Peyer's patch (tissue), 4 donors: ENCODE measurements around the gene ZNF76.

ENCODE experiments used
- POLR2A ChIP-seq, 2 donors: fragments of 450-650 bp; IDR thresholded peaks; one replicate each; pipeline ENCODE4 v1.5.1; 2017; ENCODE audit warnings: antibody characterized with exemption in 2 of 2, mild to moderate bottlenecking in 2 of 2, moderate library complexity in 2 of 2
- TF ChIP-seq, protein P1 (sequence below), 6 experiments: fragments of 450-650 bp in 4 of 6; fragments of 200-600 bp in 2 of 6; sonication (generic) in 1 of 6; IDR thresholded peaks; one replicate each; pipeline ENCODE4 v1.5.1; 2017 to 2019; ENCODE audit warnings: antibody characterized with exemption in 6 of 6, mild to moderate bottlenecking in 3 of 6, moderate library complexity in 1 of 6

DNA sequence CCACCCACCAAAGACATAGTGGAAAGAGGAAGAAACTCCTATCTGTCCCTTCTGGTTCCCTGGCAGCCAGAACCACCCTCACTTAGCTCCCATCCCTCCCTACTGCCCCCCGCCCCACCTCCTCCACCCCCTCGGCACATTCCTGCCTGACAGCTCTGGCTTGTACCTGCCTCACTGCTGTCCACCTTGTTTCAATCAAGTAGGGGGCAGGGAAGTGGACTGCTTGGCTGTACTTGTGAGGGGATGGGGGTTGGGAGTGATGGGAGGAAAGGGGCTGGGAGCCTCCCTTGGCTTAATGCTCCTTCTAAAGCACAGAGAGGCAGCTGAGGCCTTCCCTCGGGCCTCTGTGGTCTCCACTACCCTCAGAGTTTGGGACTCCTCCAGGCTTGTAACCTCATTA, 22.1 kb upstream of the ZNF76 start:
- TF ChIP-seq, protein P1, sequence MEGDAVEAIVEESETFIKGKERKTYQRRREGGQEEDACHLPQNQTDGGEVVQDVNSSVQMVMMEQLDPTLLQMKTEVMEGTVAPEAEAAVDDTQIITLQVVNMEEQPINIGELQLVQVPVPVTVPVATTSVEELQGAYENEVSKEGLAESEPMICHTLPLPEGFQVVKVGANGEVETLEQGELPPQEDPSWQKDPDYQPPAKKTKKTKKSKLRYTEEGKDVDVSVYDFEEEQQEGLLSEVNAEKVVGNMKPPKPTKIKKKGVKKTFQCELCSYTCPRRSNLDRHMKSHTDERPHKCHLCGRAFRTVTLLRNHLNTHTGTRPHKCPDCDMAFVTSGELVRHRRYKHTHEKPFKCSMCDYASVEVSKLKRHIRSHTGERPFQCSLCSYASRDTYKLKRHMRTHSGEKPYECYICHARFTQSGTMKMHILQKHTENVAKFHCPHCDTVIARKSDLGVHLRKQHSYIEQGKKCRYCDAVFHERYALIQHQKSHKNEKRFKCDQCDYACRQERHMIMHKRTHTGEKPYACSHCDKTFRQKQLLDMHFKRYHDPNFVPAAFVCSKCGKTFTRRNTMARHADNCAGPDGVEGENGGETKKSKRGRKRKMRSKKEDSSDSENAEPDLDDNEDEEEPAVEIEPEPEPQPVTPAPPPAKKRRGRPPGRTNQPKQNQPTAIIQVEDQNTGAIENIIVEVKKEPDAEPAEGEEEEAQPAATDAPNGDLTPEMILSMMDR (IDR thresholded peaks at IDR 0.05), result no peak
- no peak for TF ChIP-seq POLR2A (IDR thresholded peaks at IDR 0.05)
